T-helper 2 cell treated with Interferon-gamma antibody and Interleukin-4, amounts not matched to agents 5 μg/mL and 100 μg/mL, for 36 hours (primary cell): ENCODE measurements around the gene CNTFR.
"Not testable (repeated sequence)": the region's sequence is repeated elsewhere in the genome, so short reads cannot be mapped to it uniquely, and the experiment has no call there.

Experiments
- DNase-seq: peaks from one replicate; pipeline ENCODE4 v3.0.0; 2021; ENCODE audit warnings: low spot score
- H3K27ac Mint-ChIP-seq: one replicate; pipeline ENCODE4 v1.8.0; 2021; ENCODE audit warnings: mild to moderate bottlenecking, mixed read lengths
- H3K27me3 Mint-ChIP-seq: one replicate; pipeline ENCODE4 v1.8.0; 2021; ENCODE audit warnings: low read depth, mixed read lengths
- H3K36me3 Mint-ChIP-seq: one replicate; pipeline ENCODE4 v1.8.0; 2021; ENCODE audit warnings: low read depth, mixed read lengths
- H3K4me1 Mint-ChIP-seq: one replicate; pipeline ENCODE4 v1.8.0; 2021; ENCODE audit warnings: low read depth, mixed read lengths
- H3K4me3 Mint-ChIP-seq: one replicate; pipeline ENCODE4 v1.8.0; 2022; ENCODE audit warnings: mild to moderate bottlenecking, moderate library complexity, mixed read lengths
- H3K9me3 Mint-ChIP-seq: one replicate; pipeline ENCODE4 v1.8.0; 2021; ENCODE audit warnings: mixed read lengths

Gene CNTFR

DNA sequence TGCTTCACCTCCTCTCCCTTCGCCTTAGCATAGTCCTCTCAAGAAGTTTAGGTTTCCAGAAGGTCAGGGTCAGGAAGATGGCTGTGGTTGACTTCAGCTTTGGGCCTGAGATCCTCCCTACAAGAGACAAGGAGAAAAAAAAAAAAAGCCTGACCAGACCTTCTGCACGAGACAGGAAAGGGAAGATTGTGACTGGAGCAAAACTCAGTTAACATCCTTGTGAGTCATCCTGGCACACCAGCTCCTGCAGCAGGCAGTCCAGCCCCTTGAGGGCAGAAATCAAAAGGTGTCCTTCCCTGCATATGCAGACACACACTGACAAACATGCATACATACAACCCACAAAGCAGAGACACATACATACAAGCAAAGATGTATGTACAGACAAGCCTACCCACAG lies 48.7 kb downstream of the CNTFR start:
- Mint-ChIP-seq H3K4me1 (no peaks in the 10 kb centered on the region), H3K27ac (no peak overlapping the region), H3K9me3 (no peaks in the 10 kb centered on the region), H3K27me3 (peaks cover 15% of the 10 kb centered on the region), H3K4me3 (no peak overlapping the region), H3K36me3 (no peaks in the 10 kb centered on the region)
- no peak for DNase-seq

GRCh38 chr9:34536685-34537084 lies 52.8 kb downstream of the CNTFR start:
- peaks cover 21% of the 10 kb centered on the region for H3K27me3 Mint-ChIP-seq
- no peak for DNase-seq
- H3K4me3 Mint-ChIP-seq, result no peak overlapping the region
- no peak overlapping the region for H3K27ac Mint-ChIP-seq
- H3K36me3 Mint-ChIP-seq, result no peaks in the 10 kb centered on the region
- no peaks in the 10 kb centered on the region for H3K4me1 Mint-ChIP-seq
- H3K9me3 Mint-ChIP-seq, result no peaks in the 10 kb centered on the region

GRCh38 chr9:34532041-34532440 lies 57.5 kb downstream of the CNTFR start:
- H3K9me3 Mint-ChIP-seq, H3K4me3 Mint-ChIP-seq, H3K36me3 Mint-ChIP-seq, H3K27ac Mint-ChIP-seq, DNase-seq, H3K4me1 Mint-ChIP-seq: not testable (repeated sequence)
- H3K27me3 Mint-ChIP-seq, result peaks cover 52% of the 10 kb centered on the region

DNA sequence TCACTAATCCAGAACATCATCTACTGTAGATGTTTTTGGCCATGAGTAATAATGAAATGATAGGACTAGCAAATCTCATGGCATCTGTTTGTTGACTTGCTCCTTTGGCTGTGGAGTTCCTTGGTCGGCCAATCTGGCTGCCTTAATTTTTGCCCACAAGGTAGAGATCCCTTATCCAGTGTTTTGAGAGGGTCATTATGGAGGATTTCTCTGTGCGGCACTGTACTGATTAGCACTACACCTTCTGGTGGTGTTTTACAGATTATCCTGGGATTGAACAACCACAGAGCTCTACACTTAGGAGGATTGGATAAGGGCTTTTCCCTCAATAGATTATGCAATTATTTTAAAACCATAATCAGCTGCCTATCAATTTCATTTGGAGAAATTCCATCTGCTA lies 63.5 kb downstream of the CNTFR start:
- H3K9me3 Mint-ChIP-seq, result no peaks in the 10 kb centered on the region
- H3K27me3 Mint-ChIP-seq, result peaks cover 55% of the 10 kb centered on the region
- H3K27ac Mint-ChIP-seq, result no peak overlapping the region
- no peak overlapping the region for H3K4me3 Mint-ChIP-seq
- H3K36me3 Mint-ChIP-seq, result no peaks in the 10 kb centered on the region
- DNase-seq, result no peak
- peaks cover 23% of the 10 kb centered on the region for H3K4me1 Mint-ChIP-seq

- Mint-ChIP-seq H3K4me3 (peak overlapping the region; percentile 56), H3K27ac (no peak overlapping the region), H3K27me3 (peaks cover 41% of the 10 kb centered on the region), H3K9me3 (no peaks in the 10 kb centered on the region), H3K4me1 (peaks cover 23% of the 10 kb centered on the region), H3K36me3 (no peaks in the 10 kb centered on the region)
- DNase-seq, result no peak
Measured at GRCh38 chr9:34524349-34524748, 65.2 kb downstream of the CNTFR start.

- Mint-ChIP-seq H3K4me3 (peak within 1 kb of the TSS; percentile 76), H3K27me3 (peaks cover 35% of the 10 kb centered on the region), H3K4me1 (peaks cover 23% of the 10 kb centered on the region), H3K36me3 (no peaks in the 10 kb centered on the region), H3K27ac (peak within 1 kb of the TSS; percentile 6), H3K9me3 (no peaks in the 10 kb centered on the region)
- DNase-seq, result peak; percentile 92
Measured at GRCh38 chr9:34522971-34523797, 66.3 kb downstream of the CNTFR start, which contains the start of gene ENHO. Gene ENHO, minus strand, starts transcription at chr9:34522990. Its CDS starts 1,295 bp downstream, at chr9:34521695.

DNA sequence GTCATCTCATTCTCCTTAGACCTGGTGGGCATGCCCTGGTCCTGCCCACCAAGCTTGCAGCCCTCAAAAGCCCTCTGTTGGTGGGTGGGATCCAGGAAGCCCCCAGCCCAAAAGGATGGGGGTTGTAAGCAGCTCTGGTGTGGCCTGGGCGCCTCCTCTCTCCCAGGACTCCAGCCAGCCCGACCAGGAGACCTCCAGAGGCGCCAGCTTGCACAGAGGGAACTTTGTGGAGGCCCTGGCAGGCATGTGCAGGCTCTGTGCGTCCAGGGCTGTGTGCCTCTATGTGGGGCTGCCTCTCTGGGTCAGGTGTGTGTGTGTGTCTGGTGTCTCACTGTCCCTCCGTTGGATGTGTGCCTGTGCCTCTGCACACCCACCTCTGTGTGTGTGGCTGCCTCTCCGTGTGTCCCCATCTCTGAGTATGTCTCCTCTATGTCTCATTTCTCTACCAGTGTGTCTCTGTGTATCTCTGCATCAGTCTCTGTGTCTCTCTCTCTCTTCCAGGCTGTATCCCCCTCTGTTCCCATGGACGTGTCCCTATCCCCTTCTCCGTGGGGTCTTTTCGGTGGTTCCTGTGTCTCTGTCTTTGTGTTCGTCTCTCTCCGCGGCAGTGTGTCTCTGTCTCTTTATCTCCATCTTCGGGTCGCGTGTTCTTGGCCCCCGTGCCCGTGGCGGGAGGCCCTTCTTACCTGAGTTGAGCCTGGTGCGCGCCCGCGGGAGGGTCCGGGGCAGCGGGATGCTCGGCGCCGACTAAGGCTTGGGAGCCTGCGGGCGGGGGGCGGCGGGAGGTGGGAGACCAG lies 67.2 kb downstream of the CNTFR start:
- no peak for DNase-seq
- peaks cover 32% of the 10 kb centered on the region for H3K27me3 Mint-ChIP-seq
- peak overlapping the region; percentile 6 for H3K27ac Mint-ChIP-seq
- peaks cover 23% of the 10 kb centered on the region for H3K4me1 Mint-ChIP-seq
- no peaks in the 10 kb centered on the region for H3K36me3 Mint-ChIP-seq
- peak overlapping the region; percentile 76 for H3K4me3 Mint-ChIP-seq
- H3K9me3 Mint-ChIP-seq, result no peaks in the 10 kb centered on the region

- no peak for DNase-seq
- H3K9me3 Mint-ChIP-seq, result no peaks in the 10 kb centered on the region
- H3K4me3 Mint-ChIP-seq, result peak overlapping the region; percentile 17
- H3K27ac Mint-ChIP-seq, result no peak overlapping the region
- peaks cover 23% of the 10 kb centered on the region for H3K4me1 Mint-ChIP-seq
- H3K27me3 Mint-ChIP-seq, result peaks cover 29% of the 10 kb centered on the region
- no peaks in the 10 kb centered on the region for H3K36me3 Mint-ChIP-seq
Measured at GRCh38 chr9:34521406-34522045, 68.0 kb downstream of the CNTFR start.

GRCh38 chr9:34520505-34521385 lies 68.8 kb downstream of the CNTFR start:
- Mint-ChIP-seq H3K27ac (no peak overlapping the region), H3K4me3 (no peak overlapping the region), H3K9me3 (no peaks in the 10 kb centered on the region), H3K4me1 (peaks cover 23% of the 10 kb centered on the region), H3K36me3 (no peaks in the 10 kb centered on the region), H3K27me3 (peaks cover 28% of the 10 kb centered on the region)
- no peak for DNase-seq

DNA sequence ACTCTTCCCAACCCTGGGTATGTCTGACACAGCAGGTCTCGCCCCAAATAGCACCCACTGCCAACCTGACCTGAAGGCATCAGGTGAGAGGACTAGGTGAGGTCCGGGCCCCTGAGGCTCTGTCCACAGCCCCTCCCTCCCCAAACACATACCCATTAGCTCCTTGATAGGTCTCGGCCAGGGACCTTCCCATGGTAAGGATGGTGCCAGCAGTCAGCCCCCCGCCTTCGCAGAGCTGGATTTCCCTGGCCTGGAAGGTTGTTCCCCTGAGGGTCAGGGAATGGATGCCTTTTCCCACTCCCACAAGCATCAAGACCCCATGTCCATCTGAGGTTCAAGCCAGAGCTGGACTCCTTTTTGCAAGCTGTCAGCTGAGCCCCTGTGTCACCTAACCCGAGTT lies 69.4 kb downstream of the CNTFR start:
- H3K9me3 Mint-ChIP-seq, result no peaks in the 10 kb centered on the region
- H3K4me3 Mint-ChIP-seq, result no peak overlapping the region
- H3K4me1 Mint-ChIP-seq, result peaks cover 22% of the 10 kb centered on the region
- no peak overlapping the region for H3K27ac Mint-ChIP-seq
- DNase-seq, result no peak
- no peaks in the 10 kb centered on the region for H3K36me3 Mint-ChIP-seq
- peaks cover 23% of the 10 kb centered on the region for H3K27me3 Mint-ChIP-seq

DNA sequence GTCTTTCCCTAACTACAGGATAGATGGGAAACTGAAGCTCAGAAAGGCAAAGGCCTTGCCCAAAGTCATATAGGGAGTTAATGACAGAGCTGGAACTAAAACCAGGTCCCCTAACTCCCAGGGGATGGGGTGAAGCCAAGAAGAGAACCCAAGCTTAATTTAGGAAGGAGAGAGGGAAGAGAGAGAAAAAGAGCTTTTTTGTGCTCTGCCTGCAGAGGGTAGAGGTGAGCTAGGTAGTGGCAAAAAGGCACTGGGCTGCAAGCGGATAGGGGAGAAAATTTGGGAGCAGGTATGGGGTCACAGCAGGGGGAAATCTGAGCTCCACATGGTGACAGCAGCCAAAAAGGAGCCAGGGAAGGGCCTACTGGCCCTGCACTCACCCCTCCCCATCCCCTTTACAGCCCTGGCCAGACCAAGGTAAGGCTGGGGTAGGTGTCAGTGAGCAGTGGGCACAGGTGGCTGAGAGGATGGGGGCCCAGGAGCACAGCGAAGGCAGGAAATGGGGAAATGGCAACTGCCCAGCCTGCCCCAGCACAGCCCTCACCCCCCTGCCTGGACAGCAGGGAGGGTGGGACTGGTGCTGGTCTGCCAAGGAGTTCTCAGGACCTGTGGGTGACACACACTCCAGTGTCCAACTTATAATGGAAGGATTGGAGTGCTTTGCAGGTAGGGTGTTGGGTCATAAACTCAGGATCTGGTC lies 70.1 kb downstream of the CNTFR start:
- H3K4me3 Mint-ChIP-seq, result no peak overlapping the region
- DNase-seq, result no peak
- peaks cover 16% of the 10 kb centered on the region for H3K27me3 Mint-ChIP-seq
- H3K27ac Mint-ChIP-seq, result no peak overlapping the region
- peaks cover 16% of the 10 kb centered on the region for H3K4me1 Mint-ChIP-seq
- H3K9me3 Mint-ChIP-seq, result no peaks in the 10 kb centered on the region
- H3K36me3 Mint-ChIP-seq, result no peaks in the 10 kb centered on the region

DNA sequence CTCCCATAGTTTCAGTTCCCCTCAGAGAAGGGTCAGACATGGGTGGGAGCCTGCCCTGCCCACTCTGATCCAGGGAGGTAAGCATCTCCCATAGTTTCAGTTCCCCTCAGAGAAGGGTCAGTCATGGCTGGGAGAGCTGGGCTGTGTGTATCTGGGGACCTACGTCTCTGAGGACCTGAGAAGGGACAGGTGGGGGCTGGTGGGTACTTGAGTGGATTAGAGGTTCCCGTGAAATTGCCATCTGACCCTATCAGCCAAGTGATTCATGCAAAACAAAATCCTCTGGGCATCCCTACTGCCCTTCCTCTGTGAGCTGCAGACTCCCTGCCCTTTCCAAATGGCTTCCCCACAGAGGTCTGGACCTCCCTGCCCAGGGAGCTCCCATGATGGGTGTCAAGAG lies 70.6 kb downstream of the CNTFR start:
- peaks cover 11% of the 10 kb centered on the region for H3K27me3 Mint-ChIP-seq
- H3K4me1 Mint-ChIP-seq, result peaks cover 10% of the 10 kb centered on the region
- no peaks in the 10 kb centered on the region for H3K9me3 Mint-ChIP-seq
- no peak for DNase-seq
- H3K36me3 Mint-ChIP-seq, result no peaks in the 10 kb centered on the region
- H3K4me3 Mint-ChIP-seq, result no peak overlapping the region
- H3K27ac Mint-ChIP-seq, result no peak overlapping the region

DNA sequence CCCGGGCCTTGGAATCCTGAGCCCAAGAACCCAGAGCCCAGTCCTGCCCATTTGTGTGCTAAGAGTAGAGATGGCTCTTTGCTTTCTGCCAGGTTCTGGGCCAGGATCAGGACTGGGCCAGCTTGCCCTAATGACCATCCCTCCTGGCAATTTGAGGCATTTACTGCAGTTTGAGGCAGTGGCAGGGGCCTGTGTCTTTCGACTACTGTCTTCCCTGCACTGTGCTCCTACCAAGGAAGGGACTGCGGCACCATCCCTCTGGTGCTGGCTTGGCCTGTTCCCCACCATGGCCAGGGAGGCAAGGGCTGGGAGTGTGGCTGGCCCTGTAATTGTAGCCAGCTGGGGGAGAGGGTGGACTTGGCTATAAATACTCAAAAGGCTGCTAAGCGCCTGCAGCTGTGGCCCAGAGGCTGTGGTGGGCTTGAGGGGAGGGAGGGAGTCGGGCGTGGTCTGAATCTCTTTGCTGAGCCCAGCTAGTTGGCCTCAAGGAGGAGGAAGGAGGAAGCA lies 71.4 kb downstream of the CNTFR start:
- Mint-ChIP-seq H3K4me1 (peaks cover 4% of the 10 kb centered on the region), H3K36me3 (no peaks in the 10 kb centered on the region), H3K27ac (no peak overlapping the region), H3K9me3 (no peaks in the 10 kb centered on the region), H3K4me3 (no peak overlapping the region), H3K27me3 (peaks cover 10% of the 10 kb centered on the region)
- no peak for DNase-seq
